ENCODE data around the gene CD300E.

CD300E gene

GRCh38 chr17:74623693-74624093, at the start of gene CD300E:
Gene CD300E (minus strand): TSS chr17:74623738. CDS start chr17:74623621, 117 bp downstream.
- TF ChIP-seq CTCF (IDR thresholded peaks at IDR 0.05): no peak

- no peak for TF ChIP-seq CTCF (IDR thresholded peaks at IDR 0.05)
Measured at GRCh38 chr17:74671031-74671771, 47.7 kb upstream of the CD300E start.

- no peak for TF ChIP-seq CTCF (IDR thresholded peaks at IDR 0.05)
Measured at GRCh38 chr17:74670329-74670728, 46.8 kb upstream of the CD300E start.

- TF ChIP-seq CTCF (IDR thresholded peaks at IDR 0.05): no peak
Measured at GRCh38 chr17:74663561-74663960, 40.0 kb upstream of the CD300E start.

- no peak for TF ChIP-seq CTCF (IDR thresholded peaks at IDR 0.05)
Measured at GRCh38 chr17:74659889-74660288, 36.4 kb upstream of the CD300E start.

- TF ChIP-seq CTCF (IDR thresholded peaks at IDR 0.05): no peak
Measured at GRCh38 chr17:74658620-74659019, 35.1 kb upstream of the CD300E start.

- no peak for TF ChIP-seq CTCF (IDR thresholded peaks at IDR 0.05)
Measured at GRCh38 chr17:74654742-74655141, 31.2 kb upstream of the CD300E start.

GRCh38 chr17:74652020-74652419, 28.5 kb upstream of the CD300E start:
- no peak for TF ChIP-seq CTCF (IDR thresholded peaks at IDR 0.05)

Measured in LNCAP (cell line).